ENCODE results near the gene ASIC1. TPM values are rescaled to one million over a fixed set of nuclear protein-coding genes. Genes with fewer than 3 reads are reported as not detected.
A peak's percentile ranks its signal among the peaks of the same experiment; 100 is the strongest.

The ASIC1 gene
- total RNA-seq, 6 experiments from 2014 or later, result 0.07 to 0.19 (median 0.15) TPM; not detected in 2

DNA sequence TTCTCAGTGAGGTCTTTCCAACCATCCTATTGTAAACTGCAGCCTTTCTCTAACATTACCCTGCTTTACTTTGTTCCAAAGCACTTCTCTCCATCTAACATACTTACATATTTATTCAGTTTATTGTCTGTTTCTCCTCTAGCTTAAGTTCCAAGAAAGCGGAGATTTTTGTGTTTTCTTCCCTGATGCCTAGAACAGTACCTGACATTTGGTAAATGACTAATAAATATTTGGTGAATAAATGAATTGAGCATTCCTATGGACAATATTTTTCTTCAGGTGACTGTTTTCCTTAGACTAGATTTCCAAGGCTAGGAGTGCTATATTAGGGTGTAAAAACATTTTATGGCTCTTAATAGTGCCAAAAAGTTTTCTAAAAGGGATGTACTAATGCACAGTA lies 34.5 kb upstream of the ASIC1 start:
- intact Hi-C loops (cut with DNase I), result no loop called here
- Histone ChIP-seq H3K27ac (no peak overlapping the region), H3K36me3 (no peaks in the 10 kb centered on the region), H3K4me3 (no peak overlapping the region), H3K27me3 (no peaks in the 10 kb centered on the region), H3K4me1 (peaks cover 0 to 10% (median 0%) of the 10 kb centered on the region in 4 donors), H3K9me3 (no peaks in the 10 kb centered on the region)
- DNase-seq (no peak), ATAC-seq (no peak)
- 100% methylated on average over 1 of the region's 1 CpG for whole genome bisulfite sequencing (ENCODE audit: insufficient coverage, low coverage, low lambda C conversion rate, missing lambda C conversion rate)
- TF ChIP-seq, protein P1, sequence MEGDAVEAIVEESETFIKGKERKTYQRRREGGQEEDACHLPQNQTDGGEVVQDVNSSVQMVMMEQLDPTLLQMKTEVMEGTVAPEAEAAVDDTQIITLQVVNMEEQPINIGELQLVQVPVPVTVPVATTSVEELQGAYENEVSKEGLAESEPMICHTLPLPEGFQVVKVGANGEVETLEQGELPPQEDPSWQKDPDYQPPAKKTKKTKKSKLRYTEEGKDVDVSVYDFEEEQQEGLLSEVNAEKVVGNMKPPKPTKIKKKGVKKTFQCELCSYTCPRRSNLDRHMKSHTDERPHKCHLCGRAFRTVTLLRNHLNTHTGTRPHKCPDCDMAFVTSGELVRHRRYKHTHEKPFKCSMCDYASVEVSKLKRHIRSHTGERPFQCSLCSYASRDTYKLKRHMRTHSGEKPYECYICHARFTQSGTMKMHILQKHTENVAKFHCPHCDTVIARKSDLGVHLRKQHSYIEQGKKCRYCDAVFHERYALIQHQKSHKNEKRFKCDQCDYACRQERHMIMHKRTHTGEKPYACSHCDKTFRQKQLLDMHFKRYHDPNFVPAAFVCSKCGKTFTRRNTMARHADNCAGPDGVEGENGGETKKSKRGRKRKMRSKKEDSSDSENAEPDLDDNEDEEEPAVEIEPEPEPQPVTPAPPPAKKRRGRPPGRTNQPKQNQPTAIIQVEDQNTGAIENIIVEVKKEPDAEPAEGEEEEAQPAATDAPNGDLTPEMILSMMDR (IDR thresholded peaks at IDR 0.05), result no peak
- TF ChIP-seq POLR2A (IDR thresholded peaks at IDR 0.05), result no peak

- TF ChIP-seq, protein P1 (IDR thresholded peaks at IDR 0.05), result no peak
- TF ChIP-seq POLR2A (IDR thresholded peaks at IDR 0.05), result no peak
- H3K9me3 ChIP-seq, result no peaks in the 10 kb centered on the region
- no peak overlapping the region for H3K27ac ChIP-seq
- no peak overlapping the region for H3K4me3 ChIP-seq
- no peaks in the 10 kb centered on the region for H3K27me3 ChIP-seq
- H3K4me1 ChIP-seq, result peaks cover 0 to 6% (median 0%) of the 10 kb centered on the region in 4 donors
- intact Hi-C loops (cut with DNase I), result no loop called here
- H3K36me3 ChIP-seq, result no peaks in the 10 kb centered on the region
- ATAC-seq, result no peak
- DNase-seq, result no peak
- 63% methylated on average over 8 of the region's 8 CpGs for WGBS (ENCODE audit: insufficient coverage, low coverage, low lambda C conversion rate, missing lambda C conversion rate)
Observed at GRCh38 chr12:50024227-50024626, 33.2 kb upstream of the ASIC1 start.

- Histone ChIP-seq H3K36me3 (no peaks in the 10 kb centered on the region), H3K4me3 (peak overlapping the region; percentile 55 to 79 (median 68)), H3K4me1 (peaks cover 0 to 6% (median 0%) of the 10 kb centered on the region in 4 donors), H3K9me3 (no peaks in the 10 kb centered on the region), H3K27me3 (no peaks in the 10 kb centered on the region), H3K27ac (peak overlapping the region in 2 of 3 donors; percentile 25 to 39)
- intact Hi-C loops (cut with DNase I), result no loop called here
- 1% methylated on average over 12 of the region's 16 CpGs for WGBS (ENCODE audit: insufficient coverage, low coverage, low lambda C conversion rate, missing lambda C conversion rate)
- TF ChIP-seq, protein P1 (IDR thresholded peaks at IDR 0.05), result no peak
- no peak for TF ChIP-seq POLR2A (IDR thresholded peaks at IDR 0.05)
- no peak for DNase-seq
- ATAC-seq, result peak; percentile 5 to 18 (median 12)
Observed at GRCh38 chr12:50024805-50025186, 32.6 kb upstream of the ASIC1 start.

GRCh38 chr12:50025187-50026059 lies 32.0 kb upstream of the ASIC1 start, which contains the start of gene RACGAP1:
RACGAP1 (minus strand) TSS chr12:50025494; CDS start chr12:50016715, 8,779 bp downstream.
- peak within 1 kb of the TSS; percentile 55 to 79 (median 68) for H3K4me3 ChIP-seq
- H3K27ac ChIP-seq, result peak within 1 kb of the TSS in 2 of 3 donors; percentile 25 to 39
- H3K27me3 ChIP-seq, result no peaks in the 10 kb centered on the region
- whole genome bisulfite sequencing (ENCODE audit: insufficient coverage, low coverage, low lambda C conversion rate, missing lambda C conversion rate), result 6% methylated on average over 28 of the region's 47 CpGs
- DNase-seq, result peak; percentile 94 to 96 (median 96)
- TF ChIP-seq POLR2A (IDR thresholded peaks at IDR 0.05), result no peak
- TF ChIP-seq, protein P1 (IDR thresholded peaks at IDR 0.05), result no peak
- ATAC-seq, result peak; percentile 98 to 99 (median 99)
- intact Hi-C loops (cut with DNase I), result no loop called here
- no peaks in the 10 kb centered on the region for H3K9me3 ChIP-seq
- no peaks in the 10 kb centered on the region for H3K36me3 ChIP-seq
- H3K4me1 ChIP-seq, result peaks cover 0 to 6% (median 0%) of the 10 kb centered on the region in 4 donors
